Colonic mucosa (tissue), 4 donors: Measurements from ENCODE around the gene HECW1. TPM values are rescaled to one million over a fixed set of nuclear protein-coding genes. Genes with fewer than 3 reads are reported as not detected.

ENCODE experiments used
- DNase-seq: peaks from one replicate; pipeline ENCODE4 v3.0.0-alpha.2; 2020
- H3K27ac ChIP-seq: fragments of 200-600 bp; one replicate; pipeline ENCODE4 v1.8.0; 2021
- H3K27me3 ChIP-seq: fragments of 200-600 bp; one replicate; pipeline ENCODE4 v1.8.0; 2021
- H3K36me3 ChIP-seq: fragments of 200-600 bp; one replicate; pipeline ENCODE4 v1.8.0; 2021
- H3K4me1 ChIP-seq: fragments of 200-600 bp; one replicate; pipeline ENCODE4 v1.8.0; 2021; ENCODE audit warnings: mild to moderate bottlenecking
- H3K4me3 ChIP-seq: fragments of 200-600 bp; one replicate; pipeline ENCODE4 v1.8.0; 2021
- H3K9ac ChIP-seq, 2 donors: one replicate each; pipeline ENCODE4 v1.7.0; 2013; ENCODE audit warnings: control low read depth in 2 of 2, low read depth in 2 of 2, low read length in 2 of 2
- H3K9me3 ChIP-seq: fragments of 200-600 bp; one replicate; pipeline ENCODE4 v1.8.0; 2021
- CTCF ChIP-seq: fragments of 200-600 bp; IDR thresholded peaks from one replicate; pipeline ENCODE4 v1.8.0; 2022; ENCODE audit warnings: antibody characterized with exemption, mild to moderate bottlenecking
- intact Hi-C: fragments of 100-400 bp; cut with DNase I; formaldehyde crosslinking; loops from one replicate; pipeline ENCODE4 v1.14.1; 2022
- total RNA-seq, 2 donors: library from RNA; stranded (reverse); fragmentation: NEBNext Ultra II Directional in 1 of 2; extraction: Animal tissue kit (Norgen Biotek cat#: 25700) in 1 of 2; gene quantifications; one replicate each; pipeline ENCODE4 v1.2.1, GENCODE V29; 2021
- donor health status: healthy.
- donor health status: DM: no; HTN: no; CAD: no.
- donor health status: DM: no; HTN: no; CAD: no.

HECW1 gene
- total RNA-seq, 2 donors from 2014 or later = 0.35 to 0.40 TPM

- Histone ChIP-seq H3K9me3 (no peaks in the 10 kb centered on the region), H3K4me1 (no peaks in the 10 kb centered on the region), H3K4me3 (no peak overlapping the region), H3K27ac (no peak overlapping the region), H3K36me3 (no peaks in the 10 kb centered on the region), H3K9ac (no peak overlapping the region), H3K27me3 (no peaks in the 10 kb centered on the region)
- DNase-seq = no peak
- TF ChIP-seq CTCF = no peak
- intact Hi-C loops = no loop called here
Measured at GRCh38 chr7:43513251-43513650, 400.8 kb downstream of the HECW1 start.

GRCh38 chr7:43516581-43517342 lies 404.3 kb downstream of the HECW1 start:
- no peak for TF ChIP-seq CTCF
- Histone ChIP-seq H3K27ac (no peak overlapping the region), H3K4me3 (no peak overlapping the region), H3K9ac (no peak overlapping the region), H3K9me3 (no peaks in the 10 kb centered on the region), H3K4me1 (no peaks in the 10 kb centered on the region), H3K27me3 (no peaks in the 10 kb centered on the region), H3K36me3 (no peaks in the 10 kb centered on the region)
- DNase-seq = no peak
- intact Hi-C loops = no loop called here

- intact Hi-C loops = no loop called here
- H3K27me3 ChIP-seq = no peaks in the 10 kb centered on the region
- no peaks in the 10 kb centered on the region for H3K4me1 ChIP-seq
- TF ChIP-seq CTCF = no peak
- DNase-seq = no peak
- H3K4me3 ChIP-seq = no peak overlapping the region
- no peaks in the 10 kb centered on the region for H3K9me3 ChIP-seq
- no peak overlapping the region for H3K27ac ChIP-seq
- no peaks in the 10 kb centered on the region for H3K36me3 ChIP-seq
- H3K9ac ChIP-seq = no peak overlapping the region
Measured at GRCh38 chr7:43517464-43517863, 405.0 kb downstream of the HECW1 start.

GRCh38 chr7:43520201-43520600 lies 407.8 kb downstream of the HECW1 start:
- no peak overlapping the region for H3K4me3 ChIP-seq
- no peak for TF ChIP-seq CTCF
- H3K9ac ChIP-seq = no peak overlapping the region

GRCh38 chr7:43522406-43523156 lies 410.1 kb downstream of the HECW1 start:
- H3K9ac ChIP-seq = no peak overlapping the region
- H3K36me3 ChIP-seq = no peaks in the 10 kb centered on the region
- TF ChIP-seq CTCF = no peak
- intact Hi-C loops = no loop called here
- DNase-seq = no peak
- H3K9me3 ChIP-seq = no peaks in the 10 kb centered on the region
- H3K4me3 ChIP-seq = no peak overlapping the region
- H3K27me3 ChIP-seq = no peaks in the 10 kb centered on the region
- H3K4me1 ChIP-seq = no peaks in the 10 kb centered on the region
- H3K27ac ChIP-seq = no peak overlapping the region

More at GRCh38 chr7:43520201-43520600, 407.8 kb downstream of the HECW1 start:
- intact Hi-C loops = no loop called here
- no peak for DNase-seq
- no peaks in the 10 kb centered on the region for H3K4me1 ChIP-seq
- H3K9me3 ChIP-seq = no peaks in the 10 kb centered on the region
- no peaks in the 10 kb centered on the region for H3K27me3 ChIP-seq
- no peaks in the 10 kb centered on the region for H3K36me3 ChIP-seq
- H3K27ac ChIP-seq = no peak overlapping the region
